ENCODE results near the gene TEX48.
A peak's percentile ranks its signal among the peaks of the same experiment; 100 is the strongest.

Gene TEX48

DNA sequence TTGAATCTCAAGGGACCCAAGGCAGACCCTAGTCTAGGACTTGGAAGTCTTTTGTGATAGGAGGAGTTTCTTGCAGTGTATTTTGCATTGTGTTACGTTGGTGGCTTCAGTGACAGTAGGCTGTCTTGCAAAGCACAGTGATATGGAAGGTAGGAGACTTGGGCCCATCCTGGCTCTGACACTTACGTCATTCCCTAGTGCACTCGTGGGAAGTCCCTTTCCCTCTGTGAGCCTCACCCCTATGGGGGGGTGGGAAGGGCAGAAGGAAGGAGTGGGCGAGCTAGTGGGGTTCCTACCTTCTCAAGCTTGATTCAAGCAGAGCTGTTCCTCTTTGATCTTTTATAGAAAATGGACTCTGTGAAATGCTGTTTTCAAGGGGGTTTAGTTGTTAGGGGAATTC is 15.1 kb downstream of the TEX48 start:
- DNase-seq (ENCODE audit: low read depth in 2 of 2), result no peak

DNA sequence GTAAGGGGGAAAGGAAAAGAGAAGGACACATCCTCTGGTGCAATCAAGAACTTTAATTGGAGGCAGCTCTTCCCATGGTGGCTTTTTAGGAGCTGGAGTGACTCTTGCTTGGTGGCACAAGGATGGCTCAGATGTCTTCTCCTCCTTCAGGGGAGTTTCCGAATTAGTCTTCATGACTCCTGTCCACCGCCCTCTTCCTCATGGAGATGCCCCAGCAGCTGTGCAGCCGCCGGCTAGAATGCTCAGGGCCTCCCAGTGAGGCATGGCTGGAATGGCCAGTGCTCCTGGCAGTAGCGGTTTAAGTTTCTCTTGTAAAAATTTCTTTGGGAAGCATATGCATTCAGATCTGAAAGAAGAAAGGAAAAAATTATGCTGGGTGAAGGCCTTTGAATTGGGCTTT is 15.6 kb downstream of the TEX48 start:
- no peak for DNase-seq (ENCODE audit: low read depth in 2 of 2)

DNA sequence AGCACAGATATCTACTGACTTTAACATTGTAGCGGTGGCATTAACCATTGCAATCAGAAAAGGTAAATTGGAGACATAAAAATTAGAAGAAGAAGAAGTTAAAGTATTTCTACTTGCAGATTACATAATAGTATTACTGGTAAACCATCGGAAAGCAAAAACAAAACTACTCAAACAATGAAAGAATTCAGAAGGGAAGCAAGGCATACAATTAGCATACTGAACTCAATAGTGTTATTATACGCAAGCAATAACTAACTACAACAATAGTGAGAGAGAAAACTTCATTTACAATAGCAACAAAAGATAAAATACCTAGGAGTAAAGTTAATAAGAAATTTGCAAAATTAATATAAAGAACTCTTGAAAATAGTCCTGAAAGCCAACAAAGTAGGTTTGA is 17.8 kb downstream of the TEX48 start:
- DNase-seq (ENCODE audit: low read depth in 2 of 2), result no peak

DNA sequence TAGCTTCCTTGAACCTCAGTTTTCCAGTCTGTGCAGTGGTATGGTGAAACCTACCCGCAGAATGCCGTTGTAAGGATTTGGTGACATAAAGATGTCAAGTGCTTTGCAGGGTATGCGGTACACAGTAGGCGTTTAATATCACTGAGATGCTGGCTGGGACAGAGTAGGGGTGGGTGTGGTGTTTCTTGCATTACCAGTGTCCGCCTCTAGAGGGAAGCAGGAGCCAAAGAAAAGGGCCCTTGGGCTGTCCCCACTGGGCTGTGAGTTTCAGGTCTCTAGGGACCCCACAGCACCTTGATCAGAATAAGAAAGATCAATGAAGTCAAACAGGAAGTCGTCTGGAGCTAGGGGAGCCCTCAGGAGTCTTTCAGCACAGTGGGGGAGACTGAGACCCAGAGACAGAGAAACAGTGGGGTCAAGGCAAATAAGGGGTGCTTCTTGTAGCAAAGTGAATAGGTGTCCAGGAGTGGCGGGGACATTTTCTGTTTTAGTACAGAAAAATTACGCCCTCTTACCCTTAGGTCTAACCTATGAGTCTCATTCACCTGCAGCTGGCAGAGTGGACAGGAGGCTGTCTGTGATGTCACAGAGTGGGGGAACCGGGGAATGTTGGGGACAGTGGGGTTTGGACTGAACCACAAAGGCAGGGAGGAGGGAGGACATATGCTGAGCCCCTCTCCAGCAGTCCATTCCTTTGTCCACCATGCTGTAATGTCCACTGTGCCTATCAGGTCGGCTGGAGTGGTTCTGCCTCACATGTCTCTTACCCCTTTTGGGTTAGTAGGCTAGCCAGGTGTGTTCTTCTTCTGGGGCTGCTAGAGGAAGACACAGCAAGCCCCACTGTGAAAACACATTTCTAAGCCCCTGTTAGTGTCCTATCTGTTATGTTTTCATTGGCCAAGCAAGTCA is 19.7 kb downstream of the TEX48 start:
- DNase-seq (ENCODE audit: low read depth in 2 of 2), result peak; percentile 28 to 36

DNA sequence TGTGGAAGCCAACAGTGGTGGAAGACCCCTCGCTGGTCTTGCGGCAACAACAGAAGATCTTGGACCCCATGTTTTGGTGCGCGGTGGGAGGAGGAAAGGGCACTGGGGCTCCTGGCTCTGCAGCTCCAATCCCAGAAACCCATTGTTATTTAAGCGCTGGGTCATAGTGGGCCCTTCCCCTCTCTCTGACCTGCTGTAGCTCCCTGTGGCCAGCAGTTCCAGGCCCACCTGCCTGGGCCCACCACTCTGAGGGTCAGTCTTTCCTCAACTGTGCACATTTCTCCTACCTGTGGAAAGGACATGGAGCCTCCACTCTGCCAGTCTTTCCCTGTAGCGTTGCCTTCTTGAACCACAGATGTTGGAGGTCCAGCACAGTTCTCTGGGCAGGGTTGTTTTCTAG is 24.3 kb downstream of the TEX48 start, which contains the start of gene TEX53:
TSS of gene TEX53 (minus strand) at position 101 of the 400 bp plus-strand sequence. CDS start at position 70, 31 bp downstream.
- DNase-seq (ENCODE audit: low read depth in 2 of 2), result no peak

DNA sequence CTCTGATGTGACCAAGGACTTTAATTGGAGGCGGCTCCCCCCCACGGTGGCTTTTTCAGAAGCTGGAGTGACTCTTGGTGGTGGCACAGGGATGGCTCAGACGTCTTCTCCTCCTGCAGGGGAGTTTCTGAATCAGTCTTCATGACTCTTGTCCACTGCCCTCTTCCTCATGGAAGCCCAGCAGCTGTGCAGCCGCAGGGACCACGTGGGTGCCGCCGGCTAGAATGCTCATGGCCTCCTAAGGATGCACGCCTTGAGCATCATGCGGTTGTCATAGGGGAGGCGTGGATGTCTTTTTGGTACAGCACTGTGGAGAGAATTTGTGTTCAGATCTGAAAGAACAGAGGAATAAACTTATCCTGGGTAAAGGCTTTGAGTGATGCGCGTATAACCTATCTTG is 25.7 kb downstream of the TEX48 start:
- no peak for DNase-seq (ENCODE audit: low read depth in 2 of 2)

DNA sequence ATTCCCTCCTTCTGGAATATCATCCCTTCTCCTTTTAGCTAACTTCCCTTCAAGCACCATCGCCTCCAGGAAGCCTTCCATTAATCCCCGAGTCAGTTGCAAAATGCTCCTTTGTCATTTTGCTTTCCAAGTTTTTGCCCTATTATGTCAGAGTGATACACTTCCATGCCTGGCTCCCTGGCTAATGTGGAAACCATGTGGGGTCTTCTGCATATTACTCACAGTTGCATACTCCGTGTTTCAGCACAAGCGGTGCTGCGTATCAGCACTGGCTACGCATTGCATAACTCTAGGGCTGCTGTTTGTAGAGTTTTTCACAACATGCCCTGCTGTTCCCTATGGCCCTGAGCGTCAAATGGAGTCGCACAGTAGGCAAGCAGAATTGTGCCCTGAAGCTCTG is 26.3 kb downstream of the TEX48 start:
- DNase-seq (ENCODE audit: low read depth in 2 of 2), result no peak

DNA sequence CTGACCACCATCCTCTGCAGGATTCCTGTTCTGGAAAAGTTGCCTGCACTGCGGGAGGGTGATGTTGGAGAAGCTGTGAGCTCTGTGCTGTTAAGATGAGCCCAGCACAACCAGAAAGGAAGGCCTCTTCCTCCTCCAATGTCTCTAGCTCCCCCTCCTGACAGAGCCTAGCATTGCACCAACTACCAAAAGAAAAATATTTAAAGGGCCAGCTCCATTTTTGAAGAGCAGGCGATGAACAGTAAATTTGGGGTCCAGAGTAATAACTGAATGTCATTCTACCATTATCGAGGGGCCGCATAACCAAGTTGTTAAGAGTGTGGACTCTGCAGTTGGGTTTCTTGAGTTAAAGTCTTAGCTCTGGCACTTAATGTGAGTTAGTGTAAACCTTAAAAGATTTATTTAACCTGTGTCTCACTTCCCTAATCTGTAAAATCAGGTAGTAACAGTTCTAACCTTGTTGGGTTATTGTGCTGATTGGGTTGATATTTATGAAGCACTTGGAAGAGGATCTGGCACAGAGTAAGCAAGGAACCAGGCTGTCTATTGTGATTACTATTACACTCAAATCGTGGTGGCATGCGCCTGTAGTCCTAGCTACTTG is 28.3 kb downstream of the TEX48 start:
- DNase-seq (ENCODE audit: low read depth in 2 of 2), result peak; percentile 23 to 62

DNA sequence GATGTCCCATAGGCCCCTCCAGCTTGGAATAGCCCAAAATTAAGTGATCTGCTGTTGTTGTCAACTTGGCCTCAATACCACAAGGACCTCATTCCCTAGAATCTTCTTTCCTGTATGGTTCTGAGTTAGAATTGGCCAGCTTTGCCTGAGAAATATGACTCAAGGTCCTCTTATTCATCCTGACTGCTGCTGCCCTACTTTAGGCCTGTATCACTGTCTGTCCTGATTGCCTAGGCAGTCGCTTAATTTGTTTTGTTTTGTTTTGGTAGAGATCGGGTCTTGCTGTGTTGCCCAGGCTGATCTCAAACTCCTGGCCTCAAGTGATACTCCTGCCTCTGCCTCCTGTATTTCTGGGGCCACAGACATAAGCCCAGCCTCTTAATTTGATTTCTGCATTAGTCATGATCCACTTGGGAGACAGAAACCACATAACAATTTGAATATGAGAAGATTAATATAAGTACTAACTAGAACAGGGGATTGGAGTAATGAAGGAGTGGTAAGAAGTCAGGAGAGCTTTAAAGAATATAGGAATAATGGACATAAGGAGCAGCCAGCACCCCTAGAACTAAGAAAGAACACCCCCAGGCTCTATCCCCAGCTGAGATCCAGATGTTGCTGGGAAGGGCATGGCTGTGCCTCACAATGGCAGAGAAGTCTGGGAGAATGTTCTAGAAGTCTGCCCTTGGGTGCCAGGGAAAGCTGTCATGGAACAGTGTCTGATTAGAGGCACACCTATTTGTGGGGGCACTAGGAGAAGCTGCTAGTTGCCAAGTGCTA is 29.0 kb downstream of the TEX48 start:
- DNase-seq (ENCODE audit: low read depth in 2 of 2), result no peak

DNA sequence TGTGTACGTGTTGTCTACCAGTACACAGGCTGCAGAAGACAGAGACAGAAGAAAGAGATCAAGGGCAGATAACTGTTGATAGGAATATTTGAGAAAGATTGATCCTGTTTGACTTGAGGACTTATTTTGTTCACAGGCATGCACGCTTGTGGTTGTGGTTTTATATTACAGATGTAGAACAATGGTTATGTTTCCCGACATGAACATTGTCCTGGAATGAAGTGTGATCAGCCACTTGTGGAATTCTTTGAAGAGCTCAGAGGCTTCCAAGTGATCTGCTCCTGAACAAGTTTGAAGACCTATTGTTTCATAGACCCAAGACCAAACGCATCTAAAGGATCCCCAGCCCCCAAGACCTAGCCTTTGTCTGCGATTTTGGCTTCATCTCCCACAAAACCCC is 38.1 kb downstream of the TEX48 start:
- DNase-seq (ENCODE audit: low read depth in 2 of 2), result no peak

DNA sequence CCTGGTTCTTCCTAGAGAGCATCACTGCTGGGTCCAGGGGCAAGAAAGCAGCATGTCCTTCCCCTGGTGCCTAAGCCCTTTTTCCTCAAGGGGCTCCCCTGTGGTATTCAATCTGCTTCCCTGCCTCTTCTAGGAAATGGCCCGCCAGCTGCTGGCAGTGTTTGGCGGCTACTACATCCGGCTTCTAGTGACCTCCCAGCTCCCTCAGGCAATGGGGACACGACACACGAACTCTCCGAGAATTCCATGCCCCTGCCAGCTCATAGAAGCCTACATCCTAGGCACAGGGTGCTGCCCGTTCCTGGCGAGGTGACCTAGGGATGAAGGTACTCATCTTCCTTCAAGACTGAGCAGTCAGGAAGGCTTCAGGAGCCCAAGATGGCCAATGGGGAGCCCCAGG is 39.0 kb downstream of the TEX48 start:
- no peak for DNase-seq (ENCODE audit: low read depth in 2 of 2)

DNA sequence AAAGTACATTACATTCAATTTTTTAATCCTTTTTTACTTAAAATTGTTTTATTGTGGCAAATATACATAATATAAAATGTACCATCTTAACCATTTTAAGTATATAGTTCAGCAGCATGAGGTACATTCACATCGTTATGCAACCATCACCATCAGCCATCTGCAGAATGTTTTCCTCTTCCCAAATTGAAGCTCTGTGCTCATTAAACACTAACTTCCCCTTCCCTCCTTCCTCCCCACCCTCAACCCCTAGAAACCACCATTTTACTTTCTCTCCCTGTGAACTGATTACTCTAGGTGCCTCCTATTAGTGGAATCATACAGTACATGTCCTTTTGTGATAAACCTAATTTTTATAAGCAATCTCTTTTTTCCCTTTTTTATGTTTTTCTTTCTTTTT is 40.0 kb downstream of the TEX48 start:
- no peak for DNase-seq (ENCODE audit: low read depth in 2 of 2)

DNA sequence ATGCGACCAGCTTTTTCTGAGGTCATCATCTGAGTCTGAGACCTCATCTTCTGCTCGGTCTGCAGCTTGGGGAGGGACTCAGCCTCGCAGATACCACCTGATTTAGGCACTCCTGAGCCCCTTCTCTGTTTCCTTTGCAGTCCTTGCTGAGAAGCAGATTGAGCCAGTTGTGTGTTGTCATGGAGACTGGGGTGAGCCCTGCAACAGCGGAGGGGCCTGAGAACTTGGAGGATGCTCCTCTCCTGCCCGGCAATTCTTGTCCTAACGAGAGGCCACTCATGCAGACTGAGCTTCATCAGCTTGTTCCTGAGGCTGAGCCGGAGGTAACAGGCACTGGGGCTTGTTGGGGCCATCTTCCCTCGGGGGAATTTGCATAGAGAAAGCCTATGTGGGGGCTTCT is 43.6 kb downstream of the TEX48 start:
- no peak for DNase-seq (ENCODE audit: low read depth in 2 of 2)

DNA sequence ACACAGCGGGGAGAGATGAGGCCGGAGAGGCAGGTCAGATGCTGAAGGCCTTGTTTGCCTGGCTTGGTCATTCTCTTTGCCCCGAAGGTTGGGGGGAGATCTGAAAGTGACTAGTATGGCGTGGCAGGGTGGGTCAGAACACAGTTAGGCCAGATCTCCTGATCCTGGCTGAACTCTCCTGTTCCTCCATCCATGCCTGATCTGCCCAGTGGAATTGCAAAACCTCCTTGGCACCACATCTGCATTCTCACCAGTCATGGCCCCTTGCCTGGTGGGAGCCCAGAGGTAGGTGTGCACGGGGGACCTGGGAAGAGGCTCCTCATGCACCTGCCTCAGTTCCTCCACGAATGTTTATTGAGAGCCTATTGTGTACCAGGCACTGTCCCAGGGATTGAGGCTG is 47.6 kb downstream of the TEX48 start:
- DNase-seq (ENCODE audit: low read depth in 2 of 2), result no peak

DNA sequence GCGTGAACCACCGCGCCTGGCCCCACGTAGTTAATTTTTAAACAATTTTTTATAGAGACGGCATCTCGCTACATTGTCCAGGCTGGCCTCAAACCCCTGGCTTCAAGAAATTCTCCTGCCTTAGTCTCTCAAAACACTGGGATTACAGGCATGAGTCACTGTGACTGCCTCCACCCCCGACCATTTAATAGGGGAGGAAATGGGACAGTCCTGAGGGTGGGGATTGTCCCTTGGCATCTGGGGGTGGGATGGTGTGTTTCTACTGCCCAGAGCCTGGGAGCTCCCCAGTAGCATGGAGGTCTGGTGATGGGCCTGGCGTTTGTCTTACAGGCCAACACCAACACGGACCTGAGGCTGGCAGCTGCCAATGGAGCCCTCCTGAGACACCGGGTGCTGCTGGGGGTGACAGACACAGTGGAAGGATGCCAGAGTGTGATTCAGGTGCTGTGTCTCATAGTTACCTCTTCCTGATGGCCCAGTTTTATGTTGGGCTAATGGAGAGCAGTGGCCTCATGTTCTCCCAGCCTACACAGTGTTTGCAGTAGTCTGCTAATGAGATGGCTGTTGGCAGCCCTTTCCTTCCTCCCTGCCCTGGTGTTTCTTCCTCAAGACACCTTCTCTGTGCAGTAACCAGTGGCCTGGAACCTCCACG is 48.4 kb downstream of the TEX48 start:
- DNase-seq (ENCODE audit: low read depth in 2 of 2), result no peak

DNA sequence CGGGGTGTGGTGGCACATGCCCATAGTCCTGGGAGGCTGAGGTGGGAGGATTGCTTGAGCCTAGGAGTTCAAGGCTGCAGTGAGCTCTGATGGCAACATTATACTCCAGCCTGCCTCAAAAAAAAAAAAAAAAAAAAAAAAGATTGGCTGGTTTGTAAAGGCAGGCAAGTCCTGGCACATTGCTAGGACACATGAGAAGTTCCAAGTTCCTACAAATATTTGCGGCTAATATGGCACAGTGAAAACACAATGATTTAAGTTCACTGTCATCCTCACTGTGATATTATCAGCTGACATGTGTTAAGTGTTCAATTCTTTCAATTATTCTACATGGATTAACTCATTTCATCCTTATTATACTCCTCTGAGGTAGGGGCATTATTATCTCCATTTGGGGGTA is 50.8 kb downstream of the TEX48 start:
- DNase-seq (ENCODE audit: low read depth in 2 of 2), result no peak

DNA sequence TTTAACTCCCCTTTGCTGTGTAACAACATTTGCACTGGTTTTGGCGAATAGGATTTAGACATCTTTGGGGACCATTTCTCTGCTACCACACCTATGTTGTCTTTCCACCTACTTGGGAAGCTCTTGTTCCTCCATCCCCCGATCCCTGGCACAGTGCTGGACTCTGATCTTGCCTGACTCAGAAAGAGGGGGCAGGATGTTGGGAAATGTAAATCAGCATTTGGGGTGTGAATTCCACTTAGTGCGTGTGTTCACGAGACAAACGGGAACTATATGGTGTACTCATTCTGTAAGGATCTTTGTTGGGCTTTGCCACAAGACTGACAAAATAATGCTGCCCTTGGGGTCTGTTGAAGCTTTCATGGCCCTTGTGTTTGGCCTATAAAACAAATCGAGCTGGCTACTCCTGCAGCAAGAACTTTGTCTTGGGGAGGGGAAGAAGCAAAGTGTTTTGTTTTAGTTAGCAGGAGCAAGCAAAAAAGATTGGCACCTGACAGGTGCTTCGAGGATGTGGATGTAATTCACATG is 52.4 kb downstream of the TEX48 start:
- DNase-seq (ENCODE audit: low read depth in 2 of 2), result no peak

DNA sequence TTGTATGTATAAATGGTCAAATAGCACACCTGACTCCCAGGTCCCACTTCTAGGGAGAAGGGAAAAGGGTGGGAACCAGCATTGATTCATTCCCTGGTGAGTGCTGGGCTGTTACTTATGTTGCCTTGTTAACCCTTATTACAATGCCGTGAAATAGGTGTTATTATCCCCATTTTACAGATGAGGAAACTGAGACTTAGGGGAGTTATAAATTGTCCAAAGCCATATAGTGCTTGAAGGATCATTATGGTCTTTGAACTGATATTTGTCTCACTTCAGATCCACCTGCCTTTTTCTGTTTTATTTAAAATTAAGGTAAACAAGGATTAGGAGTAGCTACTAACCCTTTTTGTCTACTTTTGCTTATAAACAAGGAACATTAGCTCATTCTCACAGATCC is 54.4 kb downstream of the TEX48 start:
- no peak for DNase-seq (ENCODE audit: low read depth in 2 of 2)

DNA sequence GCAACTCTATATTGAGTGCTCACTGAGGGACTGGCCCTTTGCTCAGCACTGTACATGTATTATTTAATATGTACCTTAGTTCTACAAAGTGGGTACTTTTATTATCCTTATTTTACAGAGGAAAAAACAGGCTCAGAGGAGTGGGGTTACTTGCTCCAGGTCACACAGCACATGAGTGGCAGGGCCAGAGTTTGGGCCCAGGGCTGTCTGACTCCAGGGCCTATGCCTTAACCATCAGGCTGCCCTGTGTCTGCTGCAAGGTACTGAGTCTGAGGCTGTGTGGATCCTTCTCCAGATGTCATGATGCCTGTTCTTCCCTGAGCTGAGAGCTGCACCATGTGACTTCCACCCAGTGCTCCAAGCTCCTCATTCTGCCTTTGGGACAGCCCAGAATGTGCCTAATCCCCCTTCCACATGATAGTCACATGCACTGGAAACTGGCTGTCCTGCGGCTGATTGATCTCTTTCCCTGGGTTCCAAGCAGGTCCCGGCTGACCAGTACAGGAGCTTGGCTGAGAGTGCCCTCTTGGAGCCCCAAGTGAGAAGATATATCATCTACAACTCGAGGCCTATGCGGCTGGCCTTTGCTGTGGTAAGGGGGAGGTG is 55.5 kb downstream of the TEX48 start:
- DNase-seq (ENCODE audit: low read depth in 2 of 2), result no peak

DNA sequence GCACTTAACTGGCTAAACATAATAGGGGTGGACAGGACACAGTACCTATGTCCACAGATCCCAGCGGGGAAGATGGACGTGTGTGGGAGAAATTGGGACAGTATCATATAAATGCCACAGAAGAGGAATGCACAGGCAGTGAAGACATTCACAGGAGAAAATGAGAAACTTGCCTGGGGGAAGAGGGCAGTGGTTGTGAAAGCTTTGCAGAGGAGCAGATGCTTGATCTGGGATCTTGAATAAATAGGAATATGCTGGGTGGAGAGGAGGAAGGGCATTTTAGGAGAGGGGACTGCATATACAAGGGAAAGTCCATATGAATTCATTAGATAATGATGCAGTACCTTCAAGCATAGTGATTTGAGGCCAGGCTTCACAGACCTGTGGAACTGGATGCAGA is 57.3 kb downstream of the TEX48 start:
- DNase-seq (ENCODE audit: low read depth in 2 of 2), result no peak

DNA sequence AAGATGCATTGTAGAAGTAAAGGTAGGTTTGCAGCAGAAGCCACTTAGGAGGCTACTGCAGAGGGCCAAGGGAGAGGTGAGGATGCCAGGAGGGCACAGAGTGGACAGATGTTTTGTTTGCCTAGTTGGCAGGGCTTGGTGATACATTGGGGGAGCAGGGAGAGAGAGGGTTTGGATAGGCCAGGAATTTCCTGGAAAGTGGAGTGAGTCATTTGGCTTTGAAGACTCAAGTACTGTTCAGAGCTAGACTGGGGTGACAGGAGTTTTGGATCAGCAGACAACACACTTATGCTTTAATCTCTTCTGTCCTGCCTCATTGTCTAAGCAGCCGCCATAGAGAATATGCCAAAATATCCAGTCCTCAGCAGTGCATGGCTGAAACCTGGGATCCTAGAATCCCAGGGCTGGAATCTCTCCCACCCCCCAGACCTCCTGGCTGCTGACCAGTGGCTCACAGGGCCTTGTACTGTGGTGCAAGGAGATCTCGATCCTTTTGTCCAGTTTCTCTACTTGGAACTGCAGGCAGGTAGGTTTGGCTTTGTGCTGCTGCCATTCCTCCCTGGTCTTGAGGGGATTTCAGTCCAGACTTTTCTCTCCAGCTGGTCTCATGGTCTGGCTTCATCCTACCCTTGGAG is 59.9 kb downstream of the TEX48 start:
- no peak for DNase-seq (ENCODE audit: low read depth in 2 of 2)

Measured in stimulated activated CD8-positive, alpha-beta memory T cell treated with anti-CD3 and anti-CD28 coated beads, Interleukin-7, amount 100 ng/mL, for 4 hours (primary cell).